Osteoblast (primary cell): ENCODE data around the gene RRAS. TPM values are rescaled to one million over a fixed set of nuclear protein-coding genes. Genes with fewer than 3 reads are reported as not detected.
A peak's percentile ranks its signal among the peaks of the same experiment; 100 is the strongest.

Experiments
- DNase-seq: peaks from one replicate; pipeline ENCODE4 v3.0.0; 2011; ENCODE audit warnings: low spot score, mixed read lengths; ENCODE audit not compliant: insufficient read length; ENCODE audit errors: missing footprints
- H2AFZ ChIP-seq: 2 replicates; pipeline ENCODE4 v1.6.0; 2011; ENCODE audit warnings: mild to moderate bottlenecking, low read length
- H3K27ac ChIP-seq: 2 replicates; pipeline ENCODE4 v1.5.1; 2011; ENCODE audit warnings: mild to moderate bottlenecking, low read depth, low read length, moderate library complexity
- H3K27me3 ChIP-seq: 2 replicates; pipeline ENCODE4 v1.6.0; 2012; ENCODE audit warnings: mild to moderate bottlenecking, control low read depth, inconsistent platforms, low read length, moderate library complexity; ENCODE audit not compliant: insufficient read depth
- H3K36me3 ChIP-seq: 2 replicates; pipeline ENCODE4 v1.5.1; 2011; ENCODE audit warnings: mild to moderate bottlenecking, low read length, control low read depth, moderate library complexity; ENCODE audit not compliant: insufficient read depth
- H3K4me1 ChIP-seq: 2 replicates; pipeline ENCODE4 v1.5.1; 2011; ENCODE audit warnings: mild to moderate bottlenecking, low read length, control low read depth, moderate library complexity; ENCODE audit not compliant: insufficient read depth
- H3K4me2 ChIP-seq: 2 replicates; pipeline ENCODE4 v1.6.0; 2011; ENCODE audit warnings: mild to moderate bottlenecking, low read length; ENCODE audit not compliant: insufficient read depth
- H3K4me3 ChIP-seq: fragments of 200-600 bp; sonication (generic); 3 replicates; pipeline ENCODE4 v1.5.1; 2012; ENCODE audit warnings: mild to moderate bottlenecking, low read length, inconsistent platforms; ENCODE audit not compliant: insufficient read depth
- H3K79me2 ChIP-seq: 2 replicates; pipeline ENCODE4 v1.6.0; 2012; ENCODE audit warnings: mild to moderate bottlenecking, low read length, control low read depth, inconsistent platforms; ENCODE audit not compliant: insufficient read depth
- H3K9me3 ChIP-seq: 2 replicates; pipeline ENCODE4 v1.5.1; 2011; ENCODE audit warnings: low read depth, low read length, control low read depth
- H4K20me1 ChIP-seq: 2 replicates; pipeline ENCODE4 v1.6.0; 2012; ENCODE audit warnings: mild to moderate bottlenecking, low read length, control low read depth; ENCODE audit not compliant: insufficient read depth
- total RNA-seq: library from RNA; depleted of rRNA; stranded (reverse); fragments of >200 nt; gene quantifications from 2 replicates; pipeline ENCODE4 v1.2.3, GENCODE V29; 2012
- TF ChIP-seq, protein P1 (sequence below): IDR thresholded peaks from 2 replicates; pipeline ENCODE4 v1.5.1; 2011; ENCODE audit warnings: mild to moderate bottlenecking, low read depth, low read length, moderate library complexity; ENCODE audit errors: extremely low read depth

The RRAS gene
- total RNA-seq, 1 donor: 31.8 TPM

DNA sequence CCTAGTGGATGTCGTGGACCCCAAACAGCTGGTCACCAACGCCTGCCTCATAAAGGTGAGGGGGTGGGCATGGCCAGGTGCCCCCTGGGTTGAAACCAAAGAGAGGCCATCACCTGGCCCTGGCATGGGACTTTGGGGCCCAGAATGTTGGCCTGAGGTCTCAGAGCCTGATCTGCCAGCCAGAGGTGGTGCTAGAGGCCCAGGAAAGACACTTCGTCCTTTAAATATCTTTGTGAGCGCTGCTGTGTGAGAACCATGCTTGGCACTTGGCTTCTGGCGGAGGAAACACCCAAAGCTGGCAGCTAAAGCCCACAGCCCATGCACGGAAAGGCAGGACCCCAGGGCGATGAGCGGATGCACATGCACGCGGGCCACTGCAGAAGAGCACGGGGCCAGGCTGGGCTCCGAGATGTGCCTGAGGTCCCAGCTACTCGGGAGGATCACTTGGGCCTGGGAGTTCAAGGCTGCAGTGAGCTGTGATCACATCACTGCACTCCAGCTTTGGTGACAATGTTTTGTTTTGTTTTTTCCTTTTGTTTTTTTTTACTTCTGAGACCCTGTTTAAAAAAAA, 45.1 kb upstream of the RRAS start:
- Histone ChIP-seq H3K36me3 (peaks cover 42% of the 10 kb centered on the region), H3K9me3 (no peaks in the 10 kb centered on the region), H3K27ac (no peak overlapping the region), H3K4me3 (no peak overlapping the region), H2AFZ (no peak overlapping the region), H3K79me2 (peaks cover 20% of the 10 kb centered on the region), H4K20me1 (peaks cover 26% of the 10 kb centered on the region), H3K4me1 (peaks cover 17% of the 10 kb centered on the region), H3K4me2 (no peak overlapping the region), H3K27me3 (no peaks in the 10 kb centered on the region)
- DNase-seq: peak; percentile 91
- TF ChIP-seq, protein P1, sequence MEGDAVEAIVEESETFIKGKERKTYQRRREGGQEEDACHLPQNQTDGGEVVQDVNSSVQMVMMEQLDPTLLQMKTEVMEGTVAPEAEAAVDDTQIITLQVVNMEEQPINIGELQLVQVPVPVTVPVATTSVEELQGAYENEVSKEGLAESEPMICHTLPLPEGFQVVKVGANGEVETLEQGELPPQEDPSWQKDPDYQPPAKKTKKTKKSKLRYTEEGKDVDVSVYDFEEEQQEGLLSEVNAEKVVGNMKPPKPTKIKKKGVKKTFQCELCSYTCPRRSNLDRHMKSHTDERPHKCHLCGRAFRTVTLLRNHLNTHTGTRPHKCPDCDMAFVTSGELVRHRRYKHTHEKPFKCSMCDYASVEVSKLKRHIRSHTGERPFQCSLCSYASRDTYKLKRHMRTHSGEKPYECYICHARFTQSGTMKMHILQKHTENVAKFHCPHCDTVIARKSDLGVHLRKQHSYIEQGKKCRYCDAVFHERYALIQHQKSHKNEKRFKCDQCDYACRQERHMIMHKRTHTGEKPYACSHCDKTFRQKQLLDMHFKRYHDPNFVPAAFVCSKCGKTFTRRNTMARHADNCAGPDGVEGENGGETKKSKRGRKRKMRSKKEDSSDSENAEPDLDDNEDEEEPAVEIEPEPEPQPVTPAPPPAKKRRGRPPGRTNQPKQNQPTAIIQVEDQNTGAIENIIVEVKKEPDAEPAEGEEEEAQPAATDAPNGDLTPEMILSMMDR: no peak

DNA sequence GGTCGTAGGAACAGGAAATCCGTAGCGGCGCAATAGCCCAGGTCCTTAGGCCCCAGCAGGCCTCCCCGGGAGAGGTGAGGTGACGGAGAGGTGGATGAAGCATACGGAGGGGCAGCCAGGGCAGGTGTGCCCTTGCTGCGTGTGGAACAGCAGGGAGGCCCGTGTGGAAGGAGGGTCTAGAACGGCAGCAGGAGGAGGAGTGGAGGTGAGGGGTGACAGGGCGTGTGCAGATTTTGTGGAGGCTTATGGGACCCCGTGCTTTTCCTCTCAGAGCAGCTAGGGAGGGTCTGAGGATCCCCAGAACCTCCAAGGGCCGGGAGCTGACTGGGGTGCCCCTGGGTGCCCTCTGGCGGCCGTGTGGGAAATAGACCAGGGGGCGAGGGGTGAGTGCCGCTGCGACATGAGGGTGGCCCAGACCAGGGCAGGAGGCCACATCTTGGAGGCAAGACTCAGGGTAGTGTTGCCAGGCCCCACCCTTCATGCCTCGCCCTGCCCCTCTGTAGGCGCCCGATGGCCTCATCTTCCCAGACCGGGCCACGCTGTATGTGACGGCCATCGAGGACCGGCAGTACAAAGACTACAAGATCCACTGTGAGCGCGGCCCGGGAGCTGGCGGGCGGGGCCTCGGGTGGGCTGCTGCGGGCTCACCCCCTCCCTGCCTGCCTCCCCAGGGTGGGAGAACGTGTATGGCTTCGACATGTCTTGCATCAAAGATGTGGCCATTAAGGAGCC, 44.5 kb upstream of the RRAS start:
- no peak overlapping the region for H3K27ac ChIP-seq
- H3K79me2 ChIP-seq: peaks cover 27% of the 10 kb centered on the region
- peak; percentile 92 for DNase-seq
- H4K20me1 ChIP-seq: peaks cover 28% of the 10 kb centered on the region
- no peak overlapping the region for H2AFZ ChIP-seq
- H3K9me3 ChIP-seq: no peaks in the 10 kb centered on the region
- TF ChIP-seq, protein P1: peak; percentile 40
- H3K27me3 ChIP-seq: no peaks in the 10 kb centered on the region
- H3K4me1 ChIP-seq: peaks cover 13% of the 10 kb centered on the region
- H3K4me2 ChIP-seq: no peak overlapping the region
- peaks cover 42% of the 10 kb centered on the region for H3K36me3 ChIP-seq
- no peak overlapping the region for H3K4me3 ChIP-seq

DNA sequence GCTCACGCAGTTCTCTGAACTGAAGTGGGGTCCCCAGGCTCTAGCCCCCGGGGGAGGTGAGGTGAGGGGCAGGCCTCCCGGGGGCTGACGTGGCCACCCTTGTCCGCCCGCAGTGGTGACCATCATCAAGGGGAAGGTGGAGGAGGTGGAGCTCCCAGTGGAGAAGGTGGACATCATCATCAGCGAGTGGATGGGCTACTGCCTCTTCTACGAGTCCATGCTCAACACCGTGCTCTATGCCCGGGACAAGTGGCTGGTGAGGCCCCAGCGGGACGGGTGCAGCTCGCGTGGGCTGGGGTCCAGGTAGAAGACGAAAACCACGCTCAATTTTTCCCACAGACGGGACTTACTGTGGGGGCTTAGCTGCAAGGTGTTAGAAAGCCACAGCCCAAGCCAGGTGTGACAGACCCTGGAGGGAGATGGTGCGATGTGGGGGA, 43.9 kb upstream of the RRAS start:
- H3K4me2 ChIP-seq: no peak overlapping the region
- no peaks in the 10 kb centered on the region for H3K27me3 ChIP-seq
- H3K27ac ChIP-seq: no peak overlapping the region
- TF ChIP-seq, protein P1: no peak
- peaks cover 33% of the 10 kb centered on the region for H4K20me1 ChIP-seq
- peaks cover 32% of the 10 kb centered on the region for H3K79me2 ChIP-seq
- H3K4me1 ChIP-seq: peaks cover 13% of the 10 kb centered on the region
- no peak overlapping the region for H2AFZ ChIP-seq
- H3K4me3 ChIP-seq: no peak overlapping the region
- no peaks in the 10 kb centered on the region for H3K9me3 ChIP-seq
- peaks cover 42% of the 10 kb centered on the region for H3K36me3 ChIP-seq
- DNase-seq: peak; percentile 56

DNA sequence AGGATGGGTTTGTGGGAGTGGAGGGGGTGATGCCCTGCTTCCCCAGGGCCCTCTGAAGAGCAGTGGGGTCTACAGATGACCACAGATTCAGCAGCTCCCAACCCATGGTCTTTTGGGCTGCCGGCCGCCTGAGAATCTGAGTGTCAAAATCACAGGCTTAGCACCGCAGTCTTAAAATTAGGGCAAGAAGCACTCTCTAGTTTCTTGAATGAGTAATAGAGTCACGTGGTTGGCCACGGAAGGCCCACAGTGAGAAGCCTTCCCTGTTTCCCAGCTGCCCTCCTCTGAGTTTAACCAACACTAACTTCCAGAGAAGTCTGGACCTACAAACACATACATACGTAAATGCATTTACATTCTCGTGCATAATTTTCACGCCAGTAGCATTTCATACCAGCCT, 42.3 kb upstream of the RRAS start:
- no peak overlapping the region for H3K27ac ChIP-seq
- H3K79me2 ChIP-seq: peaks cover 46% of the 10 kb centered on the region
- H4K20me1 ChIP-seq: peaks cover 41% of the 10 kb centered on the region
- H3K36me3 ChIP-seq: peaks cover 42% of the 10 kb centered on the region
- peaks cover 21% of the 10 kb centered on the region for H3K4me1 ChIP-seq
- peak; percentile 94 for DNase-seq
- H3K27me3 ChIP-seq: no peaks in the 10 kb centered on the region
- no peak overlapping the region for H3K4me3 ChIP-seq
- no peak overlapping the region for H3K4me2 ChIP-seq
- TF ChIP-seq, protein P1: no peak
- H2AFZ ChIP-seq: no peak overlapping the region
- no peaks in the 10 kb centered on the region for H3K9me3 ChIP-seq
